Stimulated activated CD8-positive, alpha-beta memory T cell treated with anti-CD3 and anti-CD28 coated beads, Interleukin-4, amount 100 ng/mL, for 48 hours (primary cell): Measurements from ENCODE around the gene NEU4.
"Not testable (repeated sequence)": the region's sequence is repeated elsewhere in the genome, so short reads cannot be mapped to it uniquely, and the experiment has no call there.

ENCODE experiments used
- DNase-seq: peaks from one replicate; pipeline ENCODE4 v3.0.0-alpha.2; 2020

The NEU4 gene

DNA sequence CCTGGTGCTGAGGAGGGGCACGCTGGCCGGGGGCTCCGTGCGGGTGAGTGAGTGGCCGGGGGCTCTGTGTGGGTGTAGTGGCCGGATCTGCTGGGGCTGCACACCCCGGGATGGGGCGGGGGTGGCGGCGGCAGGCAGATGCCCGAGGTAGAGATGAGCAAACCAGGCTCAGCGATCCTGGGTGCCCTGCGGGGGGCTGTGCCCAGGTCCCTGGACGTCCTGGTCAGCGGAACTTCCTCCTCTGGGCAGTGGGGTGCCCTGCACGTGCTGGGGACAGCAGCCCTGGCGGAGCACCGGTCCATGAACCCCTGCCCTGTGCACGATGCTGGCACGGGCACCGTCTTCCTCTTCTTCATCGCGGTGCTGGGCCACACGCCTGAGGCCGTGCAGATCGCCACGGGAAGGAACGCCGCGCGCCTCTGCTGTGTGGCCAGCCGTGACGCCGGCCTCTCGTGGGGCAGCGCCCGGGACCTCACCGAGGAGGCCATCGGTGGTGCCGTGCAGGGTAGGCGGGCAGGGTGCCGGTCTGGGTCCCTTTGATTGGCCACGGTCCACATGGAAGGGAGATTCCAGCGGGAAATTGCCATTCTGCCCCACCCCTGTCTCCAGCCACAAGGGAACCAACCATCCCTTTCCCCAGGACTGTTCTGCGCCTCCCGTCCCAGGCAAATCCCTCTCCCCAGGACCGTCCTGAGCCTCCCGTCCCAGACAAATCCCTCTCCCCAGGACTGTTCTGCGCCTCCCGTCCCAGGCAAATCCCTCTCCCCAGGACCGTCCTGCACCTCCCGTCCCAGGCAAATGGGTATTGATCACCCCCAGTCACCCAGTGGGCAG lies 5.9 kb downstream of the NEU4 start:
- no peak for DNase-seq

DNA sequence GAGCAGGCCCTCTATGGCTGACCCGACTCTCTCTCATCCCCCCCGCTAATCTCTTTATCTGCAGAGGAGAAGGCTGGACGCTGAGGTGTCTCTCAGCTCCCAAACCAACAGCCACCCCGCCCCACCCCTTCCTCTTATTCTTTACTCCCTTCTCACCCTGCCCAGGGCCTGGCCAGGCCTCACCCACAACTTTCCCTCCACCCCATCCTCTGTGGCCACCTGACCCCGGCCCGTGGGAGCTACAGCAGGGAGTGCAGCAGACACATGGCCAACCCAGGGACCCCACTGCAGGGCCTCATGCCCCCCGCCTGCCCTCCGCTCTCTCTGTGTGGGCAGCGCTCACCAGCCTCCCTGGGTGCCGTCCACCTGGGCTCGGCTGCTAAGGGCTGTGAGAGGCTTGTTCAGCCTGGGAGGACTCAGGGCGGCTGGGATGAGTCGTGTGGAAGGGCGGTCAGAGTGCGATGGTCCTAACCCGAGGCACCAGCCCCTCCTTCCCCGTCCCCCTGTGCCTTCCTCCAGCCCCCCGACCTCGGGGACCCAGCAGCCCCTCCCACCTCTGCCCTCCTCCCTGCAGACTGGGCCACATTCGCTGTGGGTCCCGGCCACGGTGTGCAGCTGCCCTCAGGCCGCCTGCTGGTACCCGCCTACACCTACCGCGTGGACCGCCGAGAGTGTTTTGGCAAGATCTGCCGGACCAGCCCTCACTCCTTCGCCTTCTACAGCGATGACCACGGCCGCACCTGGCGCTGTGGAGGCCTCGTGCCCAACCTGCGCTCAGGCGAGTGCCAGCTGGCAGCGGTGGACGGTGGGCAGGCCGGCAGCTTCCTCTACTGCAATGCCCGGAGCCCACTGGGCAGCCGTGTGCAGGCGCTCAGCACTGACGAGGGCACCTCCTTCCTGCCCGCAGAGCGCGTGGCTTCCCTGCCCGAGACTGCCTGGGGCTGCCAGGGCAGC lies 6.8 kb downstream of the NEU4 start:
- DNase-seq: no peak

DNA sequence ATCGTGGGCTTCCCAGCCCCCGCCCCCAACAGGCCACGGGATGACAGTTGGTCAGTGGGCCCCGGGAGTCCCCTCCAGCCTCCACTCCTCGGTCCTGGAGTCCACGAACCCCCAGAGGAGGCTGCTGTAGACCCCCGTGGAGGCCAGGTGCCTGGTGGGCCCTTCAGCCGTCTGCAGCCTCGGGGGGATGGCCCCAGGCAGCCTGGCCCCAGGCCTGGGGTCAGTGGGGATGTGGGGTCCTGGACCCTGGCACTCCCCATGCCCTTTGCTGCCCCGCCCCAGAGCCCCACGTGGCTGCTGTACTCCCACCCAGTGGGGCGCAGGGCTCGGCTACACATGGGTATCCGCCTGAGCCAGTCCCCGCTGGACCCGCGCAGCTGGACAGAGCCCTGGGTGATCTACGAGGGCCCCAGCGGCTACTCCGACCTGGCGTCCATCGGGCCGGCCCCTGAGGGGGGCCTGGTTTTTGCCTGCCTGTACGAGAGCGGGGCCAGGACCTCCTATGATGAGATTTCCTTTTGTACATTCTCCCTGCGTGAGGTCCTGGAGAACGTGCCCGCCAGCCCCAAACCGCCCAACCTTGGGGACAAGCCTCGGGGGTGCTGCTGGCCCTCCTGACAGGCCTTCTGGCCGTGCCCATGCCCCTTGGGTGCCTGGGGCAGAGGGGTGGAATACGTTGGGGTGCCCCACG lies 7.6 kb downstream of the NEU4 start:
- no peak for DNase-seq

DNA sequence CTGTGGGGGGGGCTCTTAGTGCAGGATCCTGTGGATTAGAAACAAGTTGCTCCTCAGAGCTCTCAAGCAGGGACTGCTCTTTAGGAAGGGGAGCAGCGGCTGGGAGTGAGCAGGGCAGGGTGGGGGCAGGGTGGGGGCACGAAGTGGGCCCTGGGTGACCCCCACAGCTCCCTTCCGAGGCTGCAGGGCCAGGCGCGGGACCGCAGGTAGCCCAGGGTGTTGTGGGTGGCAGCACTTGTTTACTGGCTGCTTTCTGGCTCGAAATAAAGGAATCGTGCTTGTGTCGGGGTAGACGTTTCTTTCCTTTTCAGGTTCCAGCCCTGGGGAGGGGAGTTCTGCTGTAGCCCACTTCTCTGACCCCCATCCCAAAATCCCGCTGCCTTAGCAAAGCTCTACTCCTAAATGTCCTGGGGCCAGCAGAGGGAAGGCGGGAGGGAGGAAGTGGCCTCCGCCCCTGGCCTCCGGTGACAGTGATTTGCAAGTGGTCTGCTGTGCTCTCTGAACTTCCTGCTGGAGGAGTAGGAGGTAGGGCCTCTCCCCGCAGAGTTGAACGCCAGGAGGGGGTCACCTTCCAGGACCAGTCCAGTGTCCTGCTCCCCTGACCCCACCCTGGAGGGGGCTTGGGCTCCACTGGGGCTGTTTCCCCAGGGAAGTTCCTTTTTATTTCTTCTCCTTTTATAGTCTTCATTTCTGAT lies 8.3 kb downstream of the NEU4 start:
- DNase-seq: no peak

DNA sequence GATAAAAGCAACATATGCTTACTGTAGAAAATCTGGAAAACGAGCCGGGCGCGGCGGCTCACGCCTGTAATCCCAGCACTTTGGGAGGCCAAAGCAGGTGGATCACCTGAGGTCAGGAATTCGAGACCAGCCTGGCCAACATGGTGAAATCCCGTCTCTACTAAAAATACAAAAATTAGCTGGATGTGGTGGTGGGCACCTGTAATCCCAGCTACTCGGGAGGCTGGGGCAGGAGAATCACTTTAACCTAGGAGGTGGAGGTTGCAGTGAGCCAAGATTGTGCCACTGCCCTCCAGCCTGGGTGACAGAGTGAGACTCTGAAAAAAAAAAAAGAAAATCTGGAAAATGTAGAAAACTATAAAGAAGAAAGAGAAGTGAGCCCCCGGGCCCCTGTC lies 8.8 kb downstream of the NEU4 start:
- DNase-seq: not testable (repeated sequence)

DNA sequence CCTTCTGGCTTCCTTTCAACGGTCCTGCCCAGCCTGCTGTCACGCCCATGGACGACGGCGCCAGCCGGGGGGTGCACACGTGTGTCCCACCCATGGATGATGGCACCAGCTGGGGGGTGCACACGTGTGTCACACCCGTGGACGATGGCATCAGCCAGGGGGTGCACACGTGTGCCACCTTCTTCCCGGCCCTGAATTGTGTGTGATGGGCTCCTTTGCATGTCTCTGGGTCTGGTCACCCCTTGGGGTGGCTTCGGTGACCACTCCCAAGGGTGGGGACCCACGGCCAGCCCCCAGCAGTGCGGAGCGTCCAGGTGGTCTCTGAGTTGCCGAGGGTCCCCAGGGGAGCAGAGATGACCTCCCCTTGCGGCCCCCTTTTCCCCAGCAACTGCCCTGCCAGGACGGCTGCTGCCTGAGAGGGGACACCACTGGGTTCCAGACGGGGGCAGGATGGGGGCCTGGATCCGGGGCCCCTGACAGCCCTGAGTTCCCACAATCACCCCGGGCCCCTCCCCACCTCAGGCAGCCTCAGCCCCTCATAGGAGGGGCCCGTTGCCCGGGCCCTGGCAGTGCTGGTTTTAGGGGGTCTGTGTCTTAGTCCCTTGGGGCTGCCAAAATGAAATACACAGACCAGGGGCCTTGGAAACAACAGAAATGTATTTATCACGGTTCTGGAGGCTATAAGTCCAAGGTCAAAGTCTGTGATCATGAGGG lies 9.4 kb downstream of the NEU4 start:
- DNase-seq: no peak

DNA sequence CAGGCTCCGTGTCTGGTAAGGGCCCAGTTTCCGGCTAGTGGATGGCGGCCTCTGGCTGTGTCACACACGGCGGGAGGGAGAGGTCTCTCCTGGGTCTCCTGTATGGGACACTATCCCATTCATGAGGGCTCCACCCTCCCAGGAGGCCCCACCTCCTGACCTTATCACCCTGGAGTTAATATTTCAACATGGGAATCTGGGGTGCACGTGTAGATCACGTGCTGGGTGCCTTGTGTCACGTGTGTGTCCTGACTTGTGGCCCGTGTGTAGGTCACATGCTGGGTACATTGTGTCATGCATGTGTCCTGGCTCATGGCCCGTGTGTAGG lies 9.9 kb downstream of the NEU4 start:
- DNase-seq: no peak

DNA sequence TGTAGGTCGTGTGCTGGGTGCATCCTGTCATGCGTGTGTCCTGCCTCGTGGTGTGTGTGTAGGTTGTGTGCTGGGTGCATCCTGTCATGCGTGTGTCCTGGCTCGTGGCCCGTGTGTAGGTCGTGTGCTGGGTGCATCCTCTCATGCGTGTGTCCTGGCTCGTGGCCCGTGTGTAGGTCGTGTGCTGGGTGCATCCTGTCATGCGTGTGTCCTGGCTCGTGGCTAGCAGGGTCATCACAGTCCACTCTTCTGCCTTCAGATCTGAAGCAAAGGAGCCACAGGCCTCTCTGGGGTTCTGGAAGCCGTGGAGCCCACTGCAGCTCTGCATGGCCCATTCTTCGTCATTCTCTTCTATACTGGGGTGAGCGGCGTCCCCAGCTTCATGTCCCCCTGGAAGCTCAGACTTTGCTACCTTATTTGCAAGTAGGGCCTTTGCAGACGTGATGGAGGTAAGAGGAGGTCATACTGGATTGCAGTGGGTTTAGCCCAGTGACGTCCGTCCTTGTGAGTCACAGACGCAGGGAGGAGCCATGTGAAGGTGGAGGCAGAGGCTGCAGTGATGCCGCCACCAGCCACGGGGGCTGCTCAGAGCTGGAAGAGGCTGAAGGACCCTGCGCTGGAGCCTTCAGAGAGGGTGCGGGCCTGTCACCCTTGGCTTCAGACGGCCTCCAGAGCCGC lies 11.1 kb downstream of the NEU4 start:
- not testable (repeated sequence) for DNase-seq

DNA sequence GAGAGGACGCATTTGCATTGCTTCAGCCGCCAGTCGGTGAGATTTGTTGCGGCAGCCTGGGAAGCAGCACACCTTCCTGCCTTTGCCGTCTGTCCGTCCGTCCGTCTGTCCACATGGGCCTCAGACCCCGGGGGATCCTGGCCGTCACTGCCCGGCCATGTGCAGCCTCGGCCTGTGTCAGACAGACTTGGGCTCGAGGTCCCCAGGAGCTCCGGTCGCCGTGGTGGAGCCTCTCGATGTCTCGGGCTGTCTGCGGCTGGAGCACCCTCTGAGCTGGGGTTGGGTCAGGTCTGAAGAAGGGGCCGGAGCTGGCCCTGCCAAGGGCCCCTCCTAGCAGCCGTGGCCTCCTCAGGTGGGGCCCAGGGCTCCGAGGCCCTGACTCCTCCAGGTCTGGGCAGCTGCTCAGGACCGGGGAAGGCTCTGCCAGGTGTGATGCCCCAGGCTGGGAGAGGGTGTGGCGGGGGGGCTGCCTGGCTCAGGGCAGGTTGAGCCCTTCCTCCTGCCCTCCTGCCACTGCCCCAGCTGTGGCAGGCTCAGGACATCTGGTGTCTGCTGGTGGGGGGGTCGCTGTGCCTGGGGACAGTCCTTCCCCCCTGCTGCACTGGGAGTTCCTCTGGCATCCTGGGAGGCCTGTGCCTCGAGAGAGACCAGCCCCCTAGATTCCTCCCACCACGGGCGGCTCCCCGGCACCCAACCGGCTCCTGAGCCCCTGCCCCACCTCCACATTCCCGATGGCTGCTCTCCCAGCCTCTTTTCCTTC lies 11.8 kb downstream of the NEU4 start:
- no peak for DNase-seq

DNA sequence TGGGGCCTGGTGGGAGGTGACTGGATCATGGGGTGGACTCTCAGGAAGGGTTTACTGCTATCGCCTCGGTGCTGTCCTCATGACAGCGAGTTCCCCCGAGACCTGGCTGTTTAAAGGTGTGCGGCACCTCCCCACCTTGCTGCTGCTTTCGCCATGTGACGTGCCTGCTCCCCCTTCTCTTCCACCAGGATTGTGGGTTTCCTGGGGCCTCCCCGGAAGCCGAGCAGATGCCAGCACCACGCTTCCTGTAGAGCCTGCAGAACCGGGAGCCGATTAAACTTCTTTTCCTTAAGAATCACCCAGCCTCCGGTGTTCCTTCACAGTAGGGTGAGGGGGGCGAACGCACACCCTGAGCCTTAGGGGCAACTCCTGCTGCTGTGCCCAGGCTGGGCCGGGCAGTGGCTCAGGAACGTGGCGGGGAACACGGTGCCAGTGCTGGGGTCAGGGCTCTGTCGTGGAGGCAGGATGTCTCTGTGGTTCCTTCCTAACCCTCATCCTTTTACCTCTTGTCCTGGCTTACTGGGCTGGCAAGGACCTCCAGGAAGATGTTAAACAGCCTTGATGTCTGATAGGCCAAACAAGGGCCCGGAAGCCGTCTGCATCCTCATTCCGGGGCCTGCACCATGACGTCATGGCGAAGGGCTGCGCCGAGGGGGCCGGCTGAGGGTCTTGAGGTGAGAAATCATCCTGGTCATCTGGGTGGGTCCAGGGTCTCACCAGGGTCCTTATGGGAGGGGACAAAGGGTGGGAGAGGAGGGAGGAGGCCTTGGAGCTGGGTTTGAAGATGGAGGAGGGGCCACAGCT lies 12.7 kb downstream of the NEU4 start:
- no peak for DNase-seq

DNA sequence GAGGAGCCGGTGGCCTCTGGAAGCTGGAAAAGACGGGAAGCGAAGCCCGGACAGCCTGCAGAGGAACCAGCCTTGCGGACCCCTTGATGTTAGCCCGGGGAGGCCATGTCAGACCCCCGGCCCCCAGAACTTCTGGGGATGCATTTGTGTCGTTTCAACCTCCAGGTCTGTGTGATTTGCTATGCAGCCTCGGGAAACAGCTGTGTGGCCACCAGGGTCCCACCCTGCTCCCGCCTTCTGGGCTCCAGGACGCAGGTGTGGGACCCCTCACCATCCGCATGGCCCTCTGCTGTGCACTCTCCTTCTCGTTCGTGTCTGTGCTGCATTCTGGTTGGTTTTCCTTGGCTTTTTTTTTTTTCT lies 13.3 kb downstream of the NEU4 start:
- DNase-seq: no peak

DNA sequence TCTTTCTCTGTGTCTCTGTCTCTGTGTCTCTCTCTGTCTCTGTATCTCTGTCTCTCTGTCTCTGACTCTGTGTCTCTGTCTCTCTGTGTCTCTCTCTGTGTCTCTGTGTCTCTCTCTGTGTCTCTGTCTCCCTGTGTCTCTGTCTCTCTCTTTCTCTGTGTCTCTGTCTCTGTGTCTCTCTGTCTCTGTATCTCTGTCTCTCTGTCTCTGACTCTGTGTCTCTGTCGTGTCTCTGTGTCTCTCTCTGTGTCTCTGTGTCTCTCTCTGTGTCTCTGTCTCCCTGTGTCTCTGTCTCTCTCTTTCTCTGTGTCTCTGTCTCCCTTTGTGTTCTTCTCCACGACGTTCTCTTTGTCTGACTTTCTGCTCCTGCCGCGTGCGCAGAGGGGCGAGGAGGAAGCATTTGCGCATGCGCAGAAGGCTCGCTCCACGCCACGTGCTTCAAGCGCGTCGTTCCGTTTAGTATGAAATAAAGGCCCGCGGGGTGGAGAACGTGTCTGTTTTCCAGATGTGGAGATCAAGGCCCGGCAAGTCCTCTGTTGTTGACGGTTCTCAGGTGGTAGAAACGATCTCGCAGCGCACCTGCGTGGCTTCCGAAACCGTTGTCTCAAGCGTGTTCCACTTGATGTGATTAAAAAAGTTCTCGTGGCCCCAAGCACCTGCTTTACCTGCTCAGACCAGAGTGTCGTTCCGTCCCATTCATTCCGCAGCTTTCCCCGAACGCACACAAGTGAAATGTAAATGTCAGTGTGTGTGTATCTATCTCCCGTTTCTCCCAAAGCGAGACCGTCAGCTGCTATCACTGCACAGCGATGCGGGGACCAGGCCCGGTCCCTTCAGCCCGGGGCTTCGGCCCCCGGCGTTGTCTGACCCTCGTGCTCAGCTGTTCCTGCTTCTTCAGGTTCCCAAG lies 14.8 kb downstream of the NEU4 start:
- DNase-seq: not testable (repeated sequence)

DNA sequence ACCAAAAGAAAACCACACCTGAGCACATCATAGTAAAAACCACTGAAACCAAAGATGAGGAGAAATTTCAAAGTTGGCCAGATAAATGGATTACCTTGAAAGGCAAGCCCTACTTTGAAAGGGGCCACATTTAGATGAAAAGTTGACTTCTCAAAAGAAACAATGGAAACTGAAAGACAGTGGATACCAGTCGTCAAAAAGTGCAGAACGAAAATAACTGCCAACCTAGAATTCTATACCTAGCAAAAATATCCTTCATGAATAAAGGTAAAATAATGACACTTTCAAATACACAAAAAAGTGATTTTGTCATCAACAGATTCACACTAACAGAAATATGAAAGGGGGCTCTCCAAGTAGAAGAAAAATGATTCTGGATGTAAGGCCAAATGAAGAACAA lies 18.4 kb downstream of the NEU4 start:
- DNase-seq: no peak

DNA sequence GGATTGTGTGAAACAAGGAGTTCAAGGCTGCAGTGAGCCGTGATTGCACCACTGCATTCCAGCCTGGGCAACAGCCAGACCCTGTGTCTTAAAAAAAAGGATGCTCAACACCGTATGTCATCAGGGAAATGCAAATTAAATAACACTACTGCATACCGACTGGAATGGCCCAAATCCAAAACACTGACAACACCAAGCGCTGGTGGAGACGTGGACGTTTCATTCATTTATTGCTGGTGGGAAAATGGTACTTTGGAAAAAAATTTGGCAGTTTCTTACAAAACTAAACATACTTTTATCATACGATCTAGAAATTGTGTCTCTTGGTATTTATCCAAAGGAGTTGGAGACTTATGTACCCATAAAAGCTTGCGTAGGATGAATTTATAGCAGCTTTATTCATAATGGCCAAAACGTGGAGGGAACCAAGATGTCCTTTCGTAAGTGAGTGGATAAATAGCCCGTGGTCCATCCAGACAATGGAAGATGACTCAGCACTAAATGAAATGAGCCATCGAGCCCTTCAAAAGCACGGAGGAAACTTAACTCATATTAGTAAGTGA lies 24.2 kb downstream of the NEU4 start:
- DNase-seq: no peak

DNA sequence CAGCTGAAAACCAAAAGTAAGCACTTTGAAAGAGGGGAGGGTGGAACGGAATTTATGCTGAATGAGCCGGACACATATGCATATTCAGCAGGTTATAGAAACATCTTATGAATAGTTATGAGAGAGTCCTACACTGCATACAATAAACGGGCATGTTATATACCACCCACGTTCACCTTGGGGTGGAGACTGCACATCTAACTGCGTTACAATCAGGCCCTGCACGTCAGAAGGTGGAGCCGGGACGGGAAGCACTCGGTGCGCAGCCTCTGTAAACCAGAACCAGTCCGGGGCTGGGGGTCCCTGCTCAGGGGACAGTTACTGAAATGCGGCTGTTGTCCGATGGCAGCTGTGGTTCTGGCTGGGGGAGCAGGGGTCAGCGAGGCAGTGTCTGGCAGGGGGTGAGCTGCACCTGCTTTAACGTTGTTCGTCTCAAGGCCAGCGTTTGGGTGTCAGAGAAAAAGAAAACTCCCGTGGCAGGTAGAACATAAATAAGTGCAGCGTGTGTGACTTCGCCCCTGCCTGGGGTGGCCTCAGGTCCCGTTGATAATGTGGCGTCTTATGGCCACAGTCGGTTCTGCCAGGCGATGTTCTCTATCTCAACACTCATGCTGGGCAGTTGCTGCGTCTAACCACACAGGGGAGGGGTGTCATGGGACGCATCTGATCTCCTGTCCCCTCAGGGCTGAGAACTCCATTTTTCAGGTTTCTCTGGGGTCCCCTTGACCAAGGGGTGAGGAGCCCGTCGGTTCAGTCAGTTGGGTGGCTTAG lies 24.9 kb downstream of the NEU4 start:
- not testable (repeated sequence) for DNase-seq

DNA sequence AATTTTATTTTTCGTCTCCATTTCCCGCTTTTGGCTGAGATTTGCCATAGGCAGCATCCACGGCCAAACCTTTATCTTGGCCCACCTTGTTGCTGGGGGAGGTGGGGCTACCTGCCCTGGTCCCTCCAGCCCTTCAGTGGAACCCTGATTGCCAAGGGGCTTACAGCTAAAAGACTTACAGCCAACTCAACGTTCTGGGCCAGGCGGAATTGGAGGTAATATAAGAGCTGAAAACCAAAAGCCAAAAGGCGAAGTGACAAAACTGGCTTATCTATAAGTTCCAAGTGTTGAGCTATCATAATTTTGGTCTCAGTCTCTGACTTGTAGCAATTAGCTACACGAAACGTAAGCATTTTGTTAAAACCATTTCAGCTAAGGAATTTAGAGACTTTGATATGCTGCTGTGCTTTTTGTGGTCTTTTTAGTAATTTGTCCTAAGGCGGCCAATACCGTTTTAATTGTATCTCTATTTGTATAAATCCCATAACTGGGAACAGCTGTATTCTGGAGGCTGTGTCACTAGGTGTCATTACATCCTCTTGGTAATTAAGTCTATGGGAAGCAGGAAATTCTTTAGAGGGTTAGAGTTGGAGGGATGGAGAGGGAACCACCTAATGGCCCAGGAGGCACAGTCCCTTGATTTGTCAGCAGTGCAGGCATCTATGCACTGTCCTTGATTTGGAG lies 25.7 kb downstream of the NEU4 start:
- DNase-seq: no peak

DNA sequence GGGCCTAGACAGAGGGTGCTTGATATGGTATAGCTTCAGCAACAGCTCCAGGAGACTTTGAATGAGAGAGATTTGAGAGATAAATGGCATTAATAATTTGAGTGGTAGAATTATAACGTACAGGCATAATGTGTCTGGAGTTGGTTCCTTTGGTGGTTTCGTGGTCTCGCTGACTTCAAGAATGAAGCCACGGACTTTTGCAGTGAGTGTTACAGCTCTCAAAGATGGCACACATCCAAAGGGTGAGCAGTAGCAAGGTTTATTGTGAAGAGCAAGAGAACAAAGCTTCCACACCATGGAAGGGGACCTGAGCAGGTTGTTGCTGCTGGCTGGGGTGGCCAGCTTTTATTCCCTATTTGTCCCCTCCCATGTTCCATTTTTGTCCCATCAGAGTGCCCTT lies 26.6 kb downstream of the NEU4 start:
- DNase-seq: peak; percentile 23
